ENCODE data around the gene FAM20A. TPM values are rescaled to one million over a fixed set of nuclear protein-coding genes. Genes with fewer than 3 reads are reported as not detected.

The FAM20A gene
- total RNA-seq, 1 donor from 2014 or later, result 0.14 TPM

GRCh38 chr17:68613739-68614298 is 12.7 kb upstream of the FAM20A start:
- Histone ChIP-seq H3K27ac (ENCODE audit: low read depth, low read length) (no peak overlapping the region), H3K4me2 (ENCODE audit: low read length) (no peak overlapping the region), H3K79me2 (ENCODE audit: insufficient read depth, low read length) (no peaks in the 10 kb centered on the region), H3K9ac (ENCODE audit: low read length) (no peak overlapping the region), H3K4me3 (ENCODE audit: insufficient read depth, low read depth, low read length) (no peak overlapping the region), H4K20me1 (ENCODE audit: insufficient read depth, low read length) (no peaks in the 10 kb centered on the region), H3K27me3 (ENCODE audit: insufficient read depth, low read length) (no peaks in the 10 kb centered on the region), H3K9me3 (ENCODE audit: insufficient read depth, low read depth, low read length) (no peaks in the 10 kb centered on the region), H3K4me1 (ENCODE audit: insufficient read depth, low read length) (no peaks in the 10 kb centered on the region), H2AFZ (ENCODE audit: low read depth, low read length) (no peak overlapping the region), H3K36me3 (ENCODE audit: insufficient read depth, low read length) (no peaks in the 10 kb centered on the region)
- Mint-ChIP-seq H3K27me3 (ENCODE audit: low read depth, unreplicated experiment) (peaks cover 2% of the 10 kb centered on the region), H3K4me1 (ENCODE audit: low read depth, unreplicated experiment) (no peaks in the 10 kb centered on the region), H3K4me3 (ENCODE audit: unreplicated experiment) (no peak overlapping the region), H3K36me3 (ENCODE audit: low read depth, unreplicated experiment) (no peaks in the 10 kb centered on the region), H3K27ac (ENCODE audit: unreplicated experiment) (no peak overlapping the region), H3K9me3 (ENCODE audit: unreplicated experiment) (no peaks in the 10 kb centered on the region)
- DNase-seq (ENCODE audit: low read depth) (no peak), FAIRE-seq (no peak)
- TF ChIP-seq EZH2 (IDR thresholded peaks at IDR 0.05; ENCODE audit: insufficient read depth, low read length), result no peak
- peak; percentile 5 for TF ChIP-seq CTCF (IDR thresholded peaks at IDR 0.05; ENCODE audit: insufficient read depth, low read depth, low read length)

DNA sequence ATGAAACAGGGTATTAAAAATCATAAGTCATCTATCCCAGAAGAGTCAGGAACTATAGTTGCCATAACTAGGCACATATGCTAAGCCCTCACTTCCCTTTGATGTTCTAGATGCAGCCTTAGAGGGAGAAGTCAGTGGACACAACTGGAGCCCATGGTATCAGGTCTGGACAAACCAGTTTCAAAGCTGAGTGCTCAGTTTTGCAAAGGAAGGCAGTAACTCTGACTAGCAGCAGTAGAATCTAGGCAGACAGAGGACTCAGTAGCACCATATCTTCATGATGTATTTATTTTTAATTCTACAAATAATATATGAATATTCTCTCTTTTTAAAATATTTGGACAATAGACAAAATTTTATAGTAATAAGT is 11.7 kb upstream of the FAM20A start:
- Mint-ChIP-seq H3K27ac (ENCODE audit: unreplicated experiment) (no peak overlapping the region), H3K9me3 (ENCODE audit: unreplicated experiment) (peaks cover 2% of the 10 kb centered on the region), H3K4me1 (ENCODE audit: low read depth, unreplicated experiment) (no peaks in the 10 kb centered on the region), H3K36me3 (ENCODE audit: low read depth, unreplicated experiment) (no peaks in the 10 kb centered on the region), H3K4me3 (ENCODE audit: unreplicated experiment) (no peak overlapping the region), H3K27me3 (ENCODE audit: low read depth, unreplicated experiment) (no peaks in the 10 kb centered on the region)
- H3K27me3 ChIP-seq (ENCODE audit: insufficient read depth, low read length), result no peaks in the 10 kb centered on the region
- H3K79me2 ChIP-seq (ENCODE audit: insufficient read depth, low read length), result no peaks in the 10 kb centered on the region
- FAIRE-seq (no peak), DNase-seq (ENCODE audit: low read depth) (no peak)
- H3K4me2 ChIP-seq (ENCODE audit: low read length), result no peak overlapping the region
- no peaks in the 10 kb centered on the region for H4K20me1 ChIP-seq (ENCODE audit: insufficient read depth, low read length)
- no peaks in the 10 kb centered on the region for H3K36me3 ChIP-seq (ENCODE audit: insufficient read depth, low read length)
- H3K9me3 ChIP-seq (ENCODE audit: insufficient read depth, low read depth, low read length), result no peaks in the 10 kb centered on the region
- H3K4me3 ChIP-seq (ENCODE audit: insufficient read depth, low read depth, low read length), result no peak overlapping the region
- H3K9ac ChIP-seq (ENCODE audit: low read length), result no peak overlapping the region
- no peaks in the 10 kb centered on the region for H3K4me1 ChIP-seq (ENCODE audit: insufficient read depth, low read length)
- no peak overlapping the region for H2AFZ ChIP-seq (ENCODE audit: low read depth, low read length)
- no peak for TF ChIP-seq EZH2 (IDR thresholded peaks at IDR 0.05; ENCODE audit: insufficient read depth, low read length)
- no peak for TF ChIP-seq CTCF (IDR thresholded peaks at IDR 0.05; ENCODE audit: insufficient read depth, low read depth, low read length)
- no peak overlapping the region for H3K27ac ChIP-seq (ENCODE audit: low read depth, low read length)

DNA sequence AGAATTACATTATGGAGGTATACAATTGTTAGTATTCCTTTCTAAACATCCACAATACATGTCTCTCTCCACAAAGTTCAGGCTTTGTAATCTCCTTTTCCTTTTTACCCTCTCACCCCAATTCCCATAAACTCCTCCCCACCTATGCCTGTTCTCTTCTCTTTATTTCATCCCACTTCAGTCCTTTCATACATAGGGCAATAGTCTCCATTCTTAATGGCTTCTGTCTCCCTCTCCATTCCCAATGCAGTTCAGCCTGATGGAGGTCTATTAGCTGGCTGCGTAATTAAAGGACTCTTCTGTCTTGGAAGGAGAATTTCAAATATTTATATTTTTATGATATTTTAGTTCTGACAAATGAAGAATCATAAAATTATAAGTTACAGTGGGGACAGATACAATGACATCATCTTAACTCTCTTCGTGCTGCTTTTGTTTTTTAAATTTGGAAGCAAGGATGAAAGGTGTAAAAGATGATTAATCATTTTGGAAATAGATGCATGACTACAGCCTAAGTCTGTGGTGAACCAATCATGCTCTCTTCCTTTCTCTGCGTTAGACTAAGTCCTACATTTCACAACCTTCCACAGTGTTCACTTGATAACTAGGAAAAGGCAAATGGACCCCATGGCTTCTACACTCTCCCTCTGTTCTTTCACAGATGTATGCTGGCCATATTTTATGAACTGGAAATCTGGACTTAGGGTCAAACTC is 11.2 kb upstream of the FAM20A start:
- Mint-ChIP-seq H3K9me3 (ENCODE audit: unreplicated experiment) (peaks cover 3% of the 10 kb centered on the region), H3K4me3 (ENCODE audit: unreplicated experiment) (no peak overlapping the region), H3K27me3 (ENCODE audit: low read depth, unreplicated experiment) (no peaks in the 10 kb centered on the region), H3K4me1 (ENCODE audit: low read depth, unreplicated experiment) (no peaks in the 10 kb centered on the region), H3K36me3 (ENCODE audit: low read depth, unreplicated experiment) (no peaks in the 10 kb centered on the region), H3K27ac (ENCODE audit: unreplicated experiment) (no peak overlapping the region)
- Histone ChIP-seq H3K79me2 (ENCODE audit: insufficient read depth, low read length) (no peaks in the 10 kb centered on the region), H3K27ac (ENCODE audit: low read depth, low read length) (no peak overlapping the region), H2AFZ (ENCODE audit: low read depth, low read length) (no peak overlapping the region), H3K9me3 (ENCODE audit: insufficient read depth, low read depth, low read length) (no peaks in the 10 kb centered on the region), H3K4me1 (ENCODE audit: insufficient read depth, low read length) (no peaks in the 10 kb centered on the region), H4K20me1 (ENCODE audit: insufficient read depth, low read length) (no peaks in the 10 kb centered on the region), H3K4me3 (ENCODE audit: insufficient read depth, low read depth, low read length) (no peak overlapping the region), H3K36me3 (ENCODE audit: insufficient read depth, low read length) (no peaks in the 10 kb centered on the region), H3K4me2 (ENCODE audit: low read length) (no peak overlapping the region), H3K27me3 (ENCODE audit: insufficient read depth, low read length) (no peaks in the 10 kb centered on the region), H3K9ac (ENCODE audit: low read length) (no peak overlapping the region)
- FAIRE-seq, result no peak
- TF ChIP-seq EZH2 (IDR thresholded peaks at IDR 0.05; ENCODE audit: insufficient read depth, low read length), result no peak
- DNase-seq (ENCODE audit: low read depth), result no peak
